HCT116 (cell line): ENCODE data around the gene CTNNA2. TPM values are rescaled to one million over a fixed set of nuclear protein-coding genes. Genes with fewer than 3 reads are reported as not detected.

Experiments
- ATAC-seq: fragments of 200-7000 bp; cut with Tn5 transposase; 2 replicates; pipeline ENCODE4 v1.9.1; 2020; ENCODE audit warnings: mild to moderate bottlenecking, moderate library complexity
- BruUV-seq: library from RNA; stranded (reverse); fragments of 400-500 nt; replicated peaks from 2 replicates; lab custom pipeline; 2021; lab: Mats Ljungman, UMichigan
- CTCF ChIA-PET: fragments of 300-600 bp; sonication (Branson Sonifier 250); formaldehyde crosslinking; loops from one replicate; lab custom pipeline; 2021; ENCODE audit warnings: antibody characterized with exemption; lab: Charles Lee
- POLR2A ChIA-PET: fragments of 300-600, 350-600 bp; sonication (Branson Sonifier 250); formaldehyde crosslinking; loops from one replicate; lab custom pipeline; 2021; ENCODE audit warnings: antibody characterized with exemption; lab: Charles Lee
- RAD21 ChIA-PET, 2 experiments: fragments of 300-600 bp; sonication (Branson Sonifier 250); formaldehyde crosslinking; loops; one replicate each; lab custom pipeline; 2023; ENCODE audit warnings: low total read pairs in 2 of 2; ENCODE audit not compliant: uncharacterized antibody in 2 of 2, unreplicated experiment in 2 of 2, low non-redundant PET in 1 of 2; lab: Charles Lee
- DNase-seq: peaks from one replicate; pipeline ENCODE4 v3.0.0-alpha.2; 2010; ENCODE audit warnings: low read depth, low spot score
- H2AFZ ChIP-seq: fragments of 200-600 bp; shearing (Covaris generic), sonication (generic); 2 replicates; pipeline ENCODE4 v1.6.1; 2017; ENCODE audit warnings: low read depth, mixed run types, mixed read lengths, antibody characterized with exemption, low read length; ENCODE audit not compliant: poor library complexity, severe bottlenecking
- H3K27ac ChIP-seq: 2 replicates; pipeline ENCODE4 v1.5.1; 2012; ENCODE audit warnings: low read depth, low read length
- H3K27me3 ChIP-seq: fragments of 200-600 bp; sonication (generic); 2 replicates; pipeline ENCODE4 v1.6.1; 2016; ENCODE audit warnings: mixed run types, low read length, mixed read lengths; ENCODE audit not compliant: insufficient read depth
- H3K36me3 ChIP-seq, 2 experiments: fragments of 200-500 bp in 1 of 2; fragments of 200-600 bp in 1 of 2; sonication (Bioruptor generic) in 1 of 2; sonication (generic) in 1 of 2; 2 replicates each; pipeline versions ENCODE4 v1.5.1 to v1.6.1; 2014 to 2016; ENCODE audit warnings: low read length in 2 of 2, inconsistent platforms in 1 of 2, mixed read lengths in 1 of 2, mixed run types in 1 of 2; ENCODE audit not compliant: insufficient read depth in 2 of 2, control insufficient read depth in 1 of 2
- H3K4me1 ChIP-seq, 2 experiments: fragments of 200-600 bp in 1 of 2; sonication (generic) in 1 of 2; 2 replicates each; pipeline versions ENCODE4 v1.5.1 to v1.6.1; 2012 to 2017; ENCODE audit warnings: low read length in 2 of 2, inconsistent platforms in 1 of 2, mild to moderate bottlenecking in 1 of 2, mixed read lengths in 1 of 2, mixed run types in 1 of 2, moderate library complexity in 1 of 2; ENCODE audit not compliant: insufficient read depth in 2 of 2, control insufficient read depth in 1 of 2
- H3K4me2 ChIP-seq: fragments of 200-600 bp; sonication (generic); 2 replicates; pipeline ENCODE4 v1.6.1; 2017; ENCODE audit warnings: mixed run types, low read length, mixed read lengths
- H3K4me3 ChIP-seq, 2 experiments: fragments of 200-600 bp in 1 of 2; sonication (generic) in 1 of 2; replicated peaks in 1 of 2; 2 replicates each; pipeline ENCODE4 v1.5.1; 2011 to 2016; ENCODE audit warnings: low read length in 2 of 2, control low read depth in 1 of 2, low read depth in 1 of 2, mild to moderate bottlenecking in 1 of 2, mixed read lengths in 1 of 2, mixed run types in 1 of 2
- H3K79me2 ChIP-seq: fragments of 200-600 bp; sonication (generic); 2 replicates; pipeline ENCODE4 v1.6.1; 2017; ENCODE audit warnings: mild to moderate bottlenecking, mixed run types, low read length, moderate library complexity, mixed read lengths; ENCODE audit not compliant: insufficient read depth
- H3K9ac ChIP-seq: fragments of 200-600 bp; sonication (generic); 2 replicates; pipeline ENCODE4 v1.6.1; 2016; ENCODE audit warnings: low read length, mixed read lengths
- H3K9me2 ChIP-seq: fragments of 200-600 bp; sonication (generic), shearing (Covaris generic); 2 replicates; pipeline ENCODE4 v1.6.1; 2017; ENCODE audit warnings: mixed run types, mild to moderate bottlenecking, moderate library complexity; ENCODE audit not compliant: insufficient read depth
- H3K9me3 ChIP-seq, 2 experiments: fragments of 200-500 bp in 1 of 2; fragments of 200-600 bp in 1 of 2; sonication (Bioruptor generic) in 1 of 2; sonication (generic) in 1 of 2; 2 replicates each; pipeline ENCODE4 v1.6.1; 2014 to 2017; ENCODE audit warnings: low read length in 2 of 2, mixed read lengths in 2 of 2, inconsistent platforms in 1 of 2, low read depth in 1 of 2, mild to moderate bottlenecking in 1 of 2, mixed run types in 1 of 2, moderate library complexity in 1 of 2; ENCODE audit not compliant: control insufficient read depth in 1 of 2, insufficient read depth in 1 of 2
- H4K20me1 ChIP-seq: fragments of 200-600 bp; sonication (generic), shearing (Covaris generic); 2 replicates; pipeline ENCODE4 v1.6.1; 2017; ENCODE audit warnings: mixed run types, mild to moderate bottlenecking, moderate library complexity; ENCODE audit not compliant: insufficient read depth
- ATF3 ChIP-seq: IDR thresholded peaks from 2 replicates; pipeline ENCODE4 v1.6.1; 2012
- CBX3 ChIP-seq: IDR thresholded peaks from 2 replicates; pipeline ENCODE4 v1.6.1; 2012; ENCODE audit warnings: low read depth
- CTCF ChIP-seq, 3 experiments: fragments of 200-600 bp in 1 of 3; sonication (generic) in 1 of 3; IDR thresholded peaks in 2 of 3; conservative IDR thresholded peaks in 1 of 3; 2 replicates each; pipeline ENCODE4 v1.5.1; 2012 to 2017; ENCODE audit warnings: low read depth in 2 of 3, low read length in 2 of 3, antibody characterized with exemption in 1 of 3, borderline replicate concordance in 1 of 3, control low read depth in 1 of 3, mild to moderate bottlenecking in 1 of 3, mixed read lengths in 1 of 3, mixed run types in 1 of 3, moderate library complexity in 1 of 3; ENCODE audit not compliant: insufficient read depth in 1 of 3
- ELF1 ChIP-seq: IDR thresholded peaks from 2 replicates; pipeline ENCODE4 v1.6.1; 2012; ENCODE audit warnings: low read depth, borderline replicate concordance
- EZH2 ChIP-seq: fragments of 200-600 bp; sonication (generic); IDR thresholded peaks from 2 replicates; pipeline ENCODE4 v1.6.1; 2017; ENCODE audit warnings: antibody characterized with exemption, mixed run types
- FOSL1 ChIP-seq: IDR thresholded peaks from 2 replicates; pipeline ENCODE4 v1.6.1; 2012; ENCODE audit warnings: low read depth
- JUND ChIP-seq: IDR thresholded peaks from 2 replicates; pipeline ENCODE4 v1.6.1; 2012
- POLR2AphosphoS5 ChIP-seq: IDR thresholded peaks from 2 replicates; pipeline ENCODE4 v1.6.1; 2011; ENCODE audit warnings: mild to moderate bottlenecking, low read depth, low read length, moderate library complexity
- RAD21 ChIP-seq: IDR thresholded peaks from 2 replicates; pipeline ENCODE4 v1.6.1; 2012; ENCODE audit warnings: low read depth, mild to moderate bottlenecking
- REST ChIP-seq: IDR thresholded peaks from 2 replicates; pipeline ENCODE4 v1.6.1; 2012; ENCODE audit warnings: low read depth
- SIN3A ChIP-seq: IDR thresholded peaks from 2 replicates; pipeline ENCODE4 v1.6.1; 2012; ENCODE audit warnings: low read depth
- SP1 ChIP-seq: IDR thresholded peaks from 2 replicates; pipeline ENCODE4 v1.6.1; 2012; ENCODE audit warnings: low read depth
- SRF ChIP-seq: IDR thresholded peaks from 2 replicates; pipeline ENCODE4 v1.6.1; 2012; ENCODE audit warnings: low read depth
- YY1 ChIP-seq: IDR thresholded peaks from 2 replicates; pipeline ENCODE4 v1.6.1; 2011; ENCODE audit warnings: low read length, low read depth, moderate library complexity, mild to moderate bottlenecking; ENCODE audit not compliant: insufficient replicate concordance; ENCODE audit errors: extremely low read depth
- ZFX ChIP-seq: fragments of 450-650 bp; IDR thresholded peaks from 2 replicates; pipeline ENCODE4 v1.6.1; 2017
- ZNF274 ChIP-seq: fragments of 200-500 bp; sonication (Bioruptor generic); IDR thresholded peaks from 2 replicates; pipeline ENCODE4 v1.6.1; 2014; ENCODE audit warnings: mild to moderate bottlenecking, low read depth, low read length, inconsistent platforms
- intact Hi-C: fragments of 100-400 bp; cut with micrococcal nuclease; formaldehyde crosslinking; loops from 2 replicates; pipeline ENCODE4 v1.10.0; 2022
- total RNA-seq: library from RNA; stranded (reverse); gene quantifications from one replicate; pipeline ENCODE4 v1.2.1, GENCODE V29; 2021; ENCODE audit not compliant: unreplicated experiment

Gene CTNNA2
- total RNA-seq, 1 experiment from 2014 or later = not detected

- no peaks in the 10 kb centered on the region for H4K20me1 ChIP-seq
- ChIA-PET POLR2A (no interaction called here), RAD21 (no interaction called here), CTCF (no interaction called here)
- H3K4me2 ChIP-seq = no peak overlapping the region
- H2AFZ ChIP-seq = no peak overlapping the region
- no peaks in the 10 kb centered on the region for H3K9me2 ChIP-seq
- TF ChIP-seq FOSL1 (no peak), SRF (no peak), SP1 (no peak), CBX3 (no peak), ZFX (no peak), JUND (no peak), ZNF274 (no peak), YY1 (no peak)
- ATAC-seq (no peak), DNase-seq (no peak)
- intact Hi-C loops = no loop called here
- no peaks in the 10 kb centered on the region for H3K4me1 ChIP-seq
- H3K9me3 ChIP-seq = peaks cover 15 to 21% of the 10 kb centered on the region in 2 experiments; a peak in 2 of 4 replicates
- no peaks in the 10 kb centered on the region for H3K36me3 ChIP-seq
- no peak overlapping the region for H3K27ac ChIP-seq
- no peaks in the 10 kb centered on the region for H3K79me2 ChIP-seq
- BruUV-seq = no TSS peak
- H3K27me3 ChIP-seq = no peaks in the 10 kb centered on the region
- no peak overlapping the region for H3K4me3 ChIP-seq
- H3K9ac ChIP-seq = no peak overlapping the region
Measured at GRCh38 chr2:79717364-79718007, 204.6 kb downstream of the CTNNA2 start.

GRCh38 chr2:79721061-79721460, 208.2 kb downstream of the CTNNA2 start:
- RAD21 ChIA-PET = no interaction called here
- H3K9ac ChIP-seq = no peak overlapping the region
- DNase-seq = no peak
- H3K4me1 ChIP-seq = no peaks in the 10 kb centered on the region
- CTCF ChIA-PET = no interaction called here
- H3K4me3 ChIP-seq = no peak overlapping the region
- POLR2A ChIA-PET = no interaction called here
- no peak for ATAC-seq
- no peak overlapping the region for H2AFZ ChIP-seq
- no peaks in the 10 kb centered on the region for H4K20me1 ChIP-seq
- no peak overlapping the region for H3K4me2 ChIP-seq
- no peaks in the 10 kb centered on the region for H3K27me3 ChIP-seq
- BruUV-seq = no TSS peak
- intact Hi-C loops = no loop called here
- H3K9me2 ChIP-seq = no peaks in the 10 kb centered on the region
- H3K36me3 ChIP-seq = no peaks in the 10 kb centered on the region
- no peaks in the 10 kb centered on the region for H3K79me2 ChIP-seq
- H3K9me3 ChIP-seq = peaks cover 5 to 25% of the 10 kb centered on the region in 2 experiments; a peak in 2 of 4 replicates
- H3K27ac ChIP-seq = no peak overlapping the region
- no peak for TF ChIP-seq ZFX
- no peak for TF ChIP-seq JUND
- TF ChIP-seq RAD21 = no peak
- no peak for TF ChIP-seq POLR2AphosphoS5
- no peak for TF ChIP-seq REST
- TF ChIP-seq CTCF (IDR thresholded peaks at IDR 0.05 in 2 of 3, conservative IDR thresholded peaks at IDR 0.05 in 1 of 3; ENCODE audit: borderline replicate concordance in 1 of 3, insufficient read depth in 1 of 3, low read depth in 2 of 3, low read length in 2 of 3) = no peak
- no peak for TF ChIP-seq ATF3
- no peak for TF ChIP-seq SIN3A
- no peak for TF ChIP-seq EZH2
- TF ChIP-seq ELF1 = no peak
- TF ChIP-seq SP1 = no peak
